MM.1S (cell line): ENCODE data around the gene TRAPPC14.
"Not testable (repeated sequence)": the region's sequence is repeated elsewhere in the genome, so short reads cannot be mapped to it uniquely, and the experiment has no call there.

Experiments
- DNase-seq: peaks from one replicate; pipeline ENCODE4 v3.0.0-alpha.2; 2015
- H2AFZ ChIP-seq: fragments of 300-600 bp; sonication (generic); 2 replicates; pipeline ENCODE4 v1.6.0; 2016; ENCODE audit warnings: antibody characterized with exemption, low read length
- H3F3A ChIP-seq: fragments of 300-600 bp; sonication (generic); 2 replicates; pipeline ENCODE4 v1.6.1; 2016; ENCODE audit warnings: mild to moderate bottlenecking, antibody characterized with exemption, low read length, moderate library complexity, mixed read lengths; ENCODE audit not compliant: insufficient read depth
- H3K27ac ChIP-seq: fragments of 300-600 bp; sonication (generic); 2 replicates; pipeline ENCODE4 v1.5.1; 2016; ENCODE audit warnings: mild to moderate bottlenecking, low read length
- H3K27me3 ChIP-seq: fragments of 300-600 bp; sonication (generic); replicated peaks from 2 replicates; pipeline ENCODE4 v1.6.0; 2016; ENCODE audit warnings: low read length; ENCODE audit not compliant: insufficient read depth
- H3K36me3 ChIP-seq: fragments of 300-600 bp; sonication (generic); replicated peaks from 2 replicates; pipeline ENCODE4 v1.6.1; 2016; ENCODE audit warnings: mild to moderate bottlenecking, low read length, mixed read lengths; ENCODE audit not compliant: insufficient read depth
- H3K4me1 ChIP-seq: fragments of 300-600 bp; sonication (generic); 2 replicates; pipeline ENCODE4 v1.6.1; 2016; ENCODE audit warnings: low read length, mixed read lengths
- H3K4me2 ChIP-seq: fragments of 300-600 bp; sonication (generic); 2 replicates; pipeline ENCODE4 v1.6.0; 2016; ENCODE audit warnings: low read depth, low read length
- H3K4me3 ChIP-seq: fragments of 300-600 bp; sonication (generic); 2 replicates; pipeline ENCODE4 v1.5.1; 2016; ENCODE audit warnings: low read length, mixed read lengths
- H3K79me2 ChIP-seq: fragments of 300-600 bp; sonication (generic); 2 replicates; pipeline ENCODE4 v1.6.1; 2016; ENCODE audit warnings: mixed run types, low read length, mixed read lengths
- H3K9ac ChIP-seq: fragments of 300-600 bp; sonication (generic); 2 replicates; pipeline ENCODE4 v1.6.1; 2016; ENCODE audit warnings: low read length, mixed read lengths
- H3K9me2 ChIP-seq: fragments of 300-600 bp; sonication (generic); replicated peaks from 2 replicates; pipeline ENCODE4 v1.6.1; 2016; ENCODE audit warnings: mild to moderate bottlenecking, low read length, mixed read lengths; ENCODE audit not compliant: insufficient read depth
- H3K9me3 ChIP-seq: fragments of 300-600 bp; sonication (generic); replicated peaks from 2 replicates; pipeline ENCODE4 v1.6.1; 2016; ENCODE audit warnings: mild to moderate bottlenecking, low read length, mixed read lengths; ENCODE audit not compliant: insufficient read depth
- H4K20me1 ChIP-seq: fragments of 300-600 bp; sonication (generic); 2 replicates; pipeline ENCODE4 v1.6.1; 2016; ENCODE audit warnings: mild to moderate bottlenecking, low read length, moderate library complexity, mixed read lengths; ENCODE audit not compliant: insufficient read depth
- EZH2 ChIP-seq: fragments of 300-600 bp; sonication (generic); optimal IDR thresholded peaks from 2 replicates; pipeline ENCODE3; 2017; ENCODE audit warnings: low read depth, mild to moderate bottlenecking, antibody characterized with exemption, low read length, mixed read lengths
- EZH2phosphoT487 ChIP-seq: fragments of 300-600 bp; sonication (generic); IDR thresholded peaks from 2 replicates; pipeline ENCODE4 v1.6.1; 2018; ENCODE audit warnings: antibody characterized with exemption, low read length
- TF ChIP-seq, protein P1 (sequence below): fragments of 300-600 bp; sonication (generic); IDR thresholded peaks from 2 replicates; pipeline ENCODE4 v1.5.1; 2016; ENCODE audit warnings: antibody characterized with exemption, low read length, mixed read lengths

The TRAPPC14 gene

DNA sequence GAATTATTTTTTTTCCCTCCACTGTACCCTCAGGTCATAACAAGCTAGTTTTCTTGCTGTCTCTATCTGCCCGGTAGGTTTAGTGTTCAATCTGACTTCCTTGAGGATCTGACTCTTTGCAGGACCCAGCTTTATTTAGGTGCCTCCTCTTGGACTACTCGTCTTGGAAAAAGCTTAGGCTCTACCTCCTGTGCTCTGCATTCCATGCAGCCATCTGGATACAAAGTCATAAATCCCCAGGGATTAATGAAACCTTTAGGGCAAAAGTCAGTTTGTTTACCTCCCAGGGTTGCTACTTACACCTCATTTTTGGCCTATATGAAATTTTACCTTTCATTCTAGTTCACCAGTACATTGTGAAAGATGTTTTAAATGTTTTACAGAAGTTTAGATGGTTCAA is 27.2 kb upstream of the TRAPPC14 start:
- H3K79me2 ChIP-seq, result no peaks in the 10 kb centered on the region

DNA sequence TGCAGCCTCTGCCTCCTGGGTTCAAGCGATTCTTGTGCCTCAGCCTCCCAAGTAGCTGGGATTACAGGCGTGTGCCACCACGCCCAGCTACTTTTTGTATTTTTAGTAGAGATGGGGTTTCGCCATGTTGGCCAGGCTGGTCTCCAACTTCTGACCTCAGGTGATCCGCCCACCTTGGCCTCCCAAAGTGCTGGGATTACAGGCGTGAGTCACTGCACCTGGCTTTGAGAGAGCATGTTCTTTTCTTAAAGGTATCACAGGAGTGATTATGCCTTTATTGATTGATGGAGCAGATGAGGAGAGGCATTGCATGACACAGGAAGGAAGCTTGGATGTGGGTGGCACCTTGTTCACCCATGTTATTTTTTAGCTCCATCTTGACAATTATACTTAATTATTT is 24.6 kb upstream of the TRAPPC14 start:
- not testable (repeated sequence) for H3K4me3 ChIP-seq, H3K9ac ChIP-seq, H3K4me1 ChIP-seq, H4K20me1 ChIP-seq, H3K27ac ChIP-seq, H3K4me2 ChIP-seq, H3K9me3 ChIP-seq, H3K36me3 ChIP-seq, H3K9me2 ChIP-seq, H2AFZ ChIP-seq, H3K79me2 ChIP-seq, H3F3A ChIP-seq, DNase-seq
- H3K27me3 ChIP-seq, result peaks cover 36% of the 10 kb centered on the region

More for the DNA sequence above, 27.2 kb upstream of the TRAPPC14 start:
- peaks cover 3% of the 10 kb centered on the region; the same call in 1 of the 2 replicates for H3K4me1 ChIP-seq
- no peaks in the 10 kb centered on the region for H3F3A ChIP-seq
- no peak overlapping the region for H3K27ac ChIP-seq
- no peak overlapping the region for H3K9ac ChIP-seq
- peaks cover 16% of the 10 kb centered on the region for H3K27me3 ChIP-seq
- no peak overlapping the region for H2AFZ ChIP-seq
- no peaks in the 10 kb centered on the region for H3K9me3 ChIP-seq
- no peaks in the 10 kb centered on the region for H3K9me2 ChIP-seq
- TF ChIP-seq EZH2, result no peak
- no peak for TF ChIP-seq EZH2phosphoT487
- TF ChIP-seq, protein P1, sequence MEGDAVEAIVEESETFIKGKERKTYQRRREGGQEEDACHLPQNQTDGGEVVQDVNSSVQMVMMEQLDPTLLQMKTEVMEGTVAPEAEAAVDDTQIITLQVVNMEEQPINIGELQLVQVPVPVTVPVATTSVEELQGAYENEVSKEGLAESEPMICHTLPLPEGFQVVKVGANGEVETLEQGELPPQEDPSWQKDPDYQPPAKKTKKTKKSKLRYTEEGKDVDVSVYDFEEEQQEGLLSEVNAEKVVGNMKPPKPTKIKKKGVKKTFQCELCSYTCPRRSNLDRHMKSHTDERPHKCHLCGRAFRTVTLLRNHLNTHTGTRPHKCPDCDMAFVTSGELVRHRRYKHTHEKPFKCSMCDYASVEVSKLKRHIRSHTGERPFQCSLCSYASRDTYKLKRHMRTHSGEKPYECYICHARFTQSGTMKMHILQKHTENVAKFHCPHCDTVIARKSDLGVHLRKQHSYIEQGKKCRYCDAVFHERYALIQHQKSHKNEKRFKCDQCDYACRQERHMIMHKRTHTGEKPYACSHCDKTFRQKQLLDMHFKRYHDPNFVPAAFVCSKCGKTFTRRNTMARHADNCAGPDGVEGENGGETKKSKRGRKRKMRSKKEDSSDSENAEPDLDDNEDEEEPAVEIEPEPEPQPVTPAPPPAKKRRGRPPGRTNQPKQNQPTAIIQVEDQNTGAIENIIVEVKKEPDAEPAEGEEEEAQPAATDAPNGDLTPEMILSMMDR, result no peak
- no peaks in the 10 kb centered on the region for H4K20me1 ChIP-seq
- no peak for DNase-seq
- H3K4me2 ChIP-seq, result no peak overlapping the region
- H3K4me3 ChIP-seq, result no peak overlapping the region
- no peaks in the 10 kb centered on the region for H3K36me3 ChIP-seq

DNA sequence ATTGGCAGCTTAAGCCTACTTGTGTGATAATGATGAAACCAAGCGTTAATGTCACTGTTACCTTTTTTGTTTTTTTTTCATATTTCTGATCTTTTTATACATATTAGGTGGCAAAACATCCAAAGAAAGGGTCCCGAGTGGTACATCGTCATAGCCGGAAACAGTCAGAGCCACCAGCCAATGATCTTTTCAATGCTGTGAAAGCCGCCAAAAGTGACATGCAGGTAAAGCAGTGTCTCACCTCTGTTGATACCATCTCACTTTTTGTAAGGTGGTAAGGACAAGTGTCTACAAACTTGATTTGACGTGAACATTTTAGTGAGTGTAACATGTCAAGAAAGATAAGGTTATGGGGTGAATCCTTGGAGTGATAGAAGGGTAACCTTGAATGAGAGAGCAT is 24.1 kb upstream of the TRAPPC14 start:
- H3K27ac ChIP-seq, H3K4me2 ChIP-seq, H3K79me2 ChIP-seq, H3K9ac ChIP-seq, H3F3A ChIP-seq, H3K36me3 ChIP-seq, DNase-seq, H3K9me2 ChIP-seq, H3K4me3 ChIP-seq, H4K20me1 ChIP-seq, H3K9me3 ChIP-seq, H2AFZ ChIP-seq, H3K4me1 ChIP-seq: not testable (repeated sequence)
- H3K27me3 ChIP-seq, result peaks cover 38% of the 10 kb centered on the region

GRCh38 chr7:100180084-100180483 is 21.6 kb upstream of the TRAPPC14 start:
- not testable (repeated sequence) for H2AFZ ChIP-seq, H3K9ac ChIP-seq, H3F3A ChIP-seq, H4K20me1 ChIP-seq, H3K36me3 ChIP-seq, H3K4me2 ChIP-seq, H3K79me2 ChIP-seq, H3K4me1 ChIP-seq, DNase-seq, H3K27ac ChIP-seq, H3K4me3 ChIP-seq, H3K9me3 ChIP-seq, H3K9me2 ChIP-seq
- H3K27me3 ChIP-seq, result peaks cover 56% of the 10 kb centered on the region
